ENCODE measurements around the gene ATG3.
"Not testable (repeated sequence)": the region's sequence is repeated elsewhere in the genome, so short reads cannot be mapped to it uniquely, and the experiment has no call there.

ATG3 gene

GRCh38 chr3:112561734-112562529 lies at the start of gene ATG3, which contains the start of gene SLC35A5:
Gene ATG3, minus strand, starts transcription at chr3:112561962. Its CDS starts 434 bp downstream, at chr3:112561528.
Gene SLC35A5, plus strand, starts transcription at chr3:112562045. Its CDS starts 1,359 bp downstream, at chr3:112563404.
- peak; percentile 96 for DNase-seq (ENCODE audit: low read depth in 2 of 2)

GRCh38 chr3:112610121-112610520 lies 48.4 kb upstream of the ATG3 start:
- no peak for DNase-seq (ENCODE audit: low read depth in 2 of 2)

GRCh38 chr3:112607863-112608262 lies 46.1 kb upstream of the ATG3 start:
- no peak for DNase-seq (ENCODE audit: low read depth in 2 of 2)

- no peak for DNase-seq (ENCODE audit: low read depth in 2 of 2)
Measured at GRCh38 chr3:112606098-112606497, 44.3 kb upstream of the ATG3 start.

- DNase-seq (ENCODE audit: low read depth in 2 of 2), result peak; percentile 84 to 86
Measured at GRCh38 chr3:112605285-112605684, 43.5 kb upstream of the ATG3 start.

GRCh38 chr3:112604536-112604935 lies 42.8 kb upstream of the ATG3 start:
- peak; percentile 84 to 85 for DNase-seq (ENCODE audit: low read depth in 2 of 2)

GRCh38 chr3:112602217-112602838 lies 40.6 kb upstream of the ATG3 start:
- DNase-seq (ENCODE audit: low read depth in 2 of 2), result no peak

GRCh38 chr3:112598731-112599130 lies 37.0 kb upstream of the ATG3 start:
- no peak for DNase-seq (ENCODE audit: low read depth in 2 of 2)

- no peak for DNase-seq (ENCODE audit: low read depth in 2 of 2)
Measured at GRCh38 chr3:112597945-112598344, 36.2 kb upstream of the ATG3 start.

- DNase-seq (ENCODE audit: low read depth in 2 of 2), result no peak
Measured at GRCh38 chr3:112594856-112595255, 33.1 kb upstream of the ATG3 start.

GRCh38 chr3:112593258-112593657 lies 31.5 kb upstream of the ATG3 start:
- DNase-seq (ENCODE audit: low read depth in 2 of 2), result no peak

GRCh38 chr3:112587336-112587735 lies 25.6 kb upstream of the ATG3 start:
- DNase-seq (ENCODE audit: low read depth in 2 of 2), result no peak

- DNase-seq (ENCODE audit: low read depth in 2 of 2), result no peak
Measured at GRCh38 chr3:112585782-112586181, 24.0 kb upstream of the ATG3 start.

GRCh38 chr3:112583105-112583504 lies 21.3 kb upstream of the ATG3 start:
- no peak for DNase-seq (ENCODE audit: low read depth in 2 of 2)

GRCh38 chr3:112582244-112582874 lies 20.6 kb upstream of the ATG3 start:
- no peak for DNase-seq (ENCODE audit: low read depth in 2 of 2)

GRCh38 chr3:112579697-112580096 lies 17.9 kb upstream of the ATG3 start:
- DNase-seq (ENCODE audit: low read depth in 2 of 2), result no peak

- no peak for DNase-seq (ENCODE audit: low read depth in 2 of 2)
Measured at GRCh38 chr3:112579232-112579631, 17.5 kb upstream of the ATG3 start.

GRCh38 chr3:112572701-112573100 lies 10.9 kb upstream of the ATG3 start:
- no peak for DNase-seq (ENCODE audit: low read depth in 2 of 2)

- no peak for DNase-seq (ENCODE audit: low read depth in 2 of 2)
Measured at GRCh38 chr3:112569265-112569664, 7.5 kb upstream of the ATG3 start.

- no peak for DNase-seq (ENCODE audit: low read depth in 2 of 2)
Measured at GRCh38 chr3:112568642-112569041, 6.9 kb upstream of the ATG3 start.

- DNase-seq (ENCODE audit: low read depth in 2 of 2), result no peak
Measured at GRCh38 chr3:112564940-112565305, 3.2 kb upstream of the ATG3 start.

GRCh38 chr3:112564247-112564939 lies 2.6 kb upstream of the ATG3 start:
- not testable (repeated sequence) for DNase-seq (ENCODE audit: low read depth in 2 of 2)

- no peak for DNase-seq (ENCODE audit: low read depth in 2 of 2)
Measured at GRCh38 chr3:112561484-112561733, 353 bp downstream of the ATG3 start.
